Measurements from ENCODE around the gene GPR148. TPM values are rescaled to one million over a fixed set of nuclear protein-coding genes. Genes with fewer than 3 reads are reported as not detected.

The GPR148 gene
- total and polyA plus RNA-seq, 3 donors from 2014 or later: 0.68 to 0.79 TPM; not detected in 1

GRCh38 chr2:130749641-130750040, 20.8 kb downstream of the GPR148 start:
- no peak overlapping the region for H3K27ac ChIP-seq
- TF ChIP-seq POLR2A (IDR thresholded peaks at IDR 0.05): no peak
- H3K4me1 ChIP-seq: no peaks in the 10 kb centered on the region
- H3K27me3 ChIP-seq: no peaks in the 10 kb centered on the region
- H3K4me3 ChIP-seq: no peak overlapping the region
- intact Hi-C loops (cut with DNase I; ENCODE audit: low total_unique reads): no loop called here
- H3K36me3 ChIP-seq (ENCODE audit: low read depth, missing control alignments): no peaks in the 10 kb centered on the region
- H3K9me3 ChIP-seq: no peaks in the 10 kb centered on the region
- WGBS, 2 donors: 75 to 87% methylated on average over 6 of the region's 6 CpGs
- peak; percentile 0 for DNase-seq

- Histone ChIP-seq H3K9me3 (no peaks in the 10 kb centered on the region), H3K27ac (no peak overlapping the region), H3K4me3 (peak overlapping the region in 1 of 2 donors; percentile 53), H3K36me3 (ENCODE audit: low read depth, missing control alignments) (no peaks in the 10 kb centered on the region), H3K4me1 (no peaks in the 10 kb centered on the region), H3K27me3 (no peaks in the 10 kb centered on the region)
- intact Hi-C loops (cut with DNase I; ENCODE audit: low total_unique reads): no loop called here
- TF ChIP-seq CTCF (IDR thresholded peaks at IDR 0.05) (no peak), POLR2A (IDR thresholded peaks at IDR 0.05) (no peak)
- no peak for DNase-seq
- 30 to 32% methylated on average over 8 of the region's 8 CpGs for WGBS, 2 donors
These were observed 25.9 kb downstream of the GPR148 start for GRCh38 chr2:130754811-130755210.

GRCh38 chr2:130755256-130756052, 26.6 kb downstream of the GPR148 start, which contains the start of gene AMER3:
TSS of gene AMER3 (plus strand) at chr2:130755540. CDS start at chr2:130762073, 6,533 bp downstream.
- Histone ChIP-seq H3K27ac (no peak within 1 kb of the TSS), H3K4me3 (peak within 1 kb of the TSS; percentile 39 to 53), H3K36me3 (ENCODE audit: low read depth, missing control alignments) (no peaks in the 10 kb centered on the region), H3K9me3 (no peaks in the 10 kb centered on the region), H3K4me1 (no peaks in the 10 kb centered on the region), H3K27me3 (no peaks in the 10 kb centered on the region)
- TF ChIP-seq CTCF (IDR thresholded peaks at IDR 0.05) (no peak), POLR2A (IDR thresholded peaks at IDR 0.05) (no peak)
- whole genome bisulfite sequencing, 2 donors: 1% methylated on average over 28 to 43 of the region's 43 CpGs
- intact Hi-C loops (cut with DNase I; ENCODE audit: low total_unique reads): no loop called here
- peak; percentile 49 for DNase-seq

GRCh38 chr2:130756053-130756873, 27.4 kb downstream of the GPR148 start:
- WGBS, 2 donors: 2 to 5% methylated on average over 4 to 41 of the region's 80 CpGs
- H3K4me1 ChIP-seq: no peaks in the 10 kb centered on the region
- no peaks in the 10 kb centered on the region for H3K27me3 ChIP-seq
- H3K9me3 ChIP-seq: no peaks in the 10 kb centered on the region
- intact Hi-C loops (cut with DNase I; ENCODE audit: low total_unique reads): no loop called here
- DNase-seq: peak; percentile 14
- no peak for TF ChIP-seq CTCF (IDR thresholded peaks at IDR 0.05)
- TF ChIP-seq POLR2A (IDR thresholded peaks at IDR 0.05): no peak
- H3K27ac ChIP-seq: no peak overlapping the region
- peak overlapping the region; percentile 39 to 53 for H3K4me3 ChIP-seq
- no peaks in the 10 kb centered on the region for H3K36me3 ChIP-seq (ENCODE audit: low read depth, missing control alignments)
